ENCODE results near the gene QPCT.

GRCh38 chr2:37414470-37414949 lies 70.1 kb downstream of the QPCT start:
- TF ChIP-seq, protein P1, sequence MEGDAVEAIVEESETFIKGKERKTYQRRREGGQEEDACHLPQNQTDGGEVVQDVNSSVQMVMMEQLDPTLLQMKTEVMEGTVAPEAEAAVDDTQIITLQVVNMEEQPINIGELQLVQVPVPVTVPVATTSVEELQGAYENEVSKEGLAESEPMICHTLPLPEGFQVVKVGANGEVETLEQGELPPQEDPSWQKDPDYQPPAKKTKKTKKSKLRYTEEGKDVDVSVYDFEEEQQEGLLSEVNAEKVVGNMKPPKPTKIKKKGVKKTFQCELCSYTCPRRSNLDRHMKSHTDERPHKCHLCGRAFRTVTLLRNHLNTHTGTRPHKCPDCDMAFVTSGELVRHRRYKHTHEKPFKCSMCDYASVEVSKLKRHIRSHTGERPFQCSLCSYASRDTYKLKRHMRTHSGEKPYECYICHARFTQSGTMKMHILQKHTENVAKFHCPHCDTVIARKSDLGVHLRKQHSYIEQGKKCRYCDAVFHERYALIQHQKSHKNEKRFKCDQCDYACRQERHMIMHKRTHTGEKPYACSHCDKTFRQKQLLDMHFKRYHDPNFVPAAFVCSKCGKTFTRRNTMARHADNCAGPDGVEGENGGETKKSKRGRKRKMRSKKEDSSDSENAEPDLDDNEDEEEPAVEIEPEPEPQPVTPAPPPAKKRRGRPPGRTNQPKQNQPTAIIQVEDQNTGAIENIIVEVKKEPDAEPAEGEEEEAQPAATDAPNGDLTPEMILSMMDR (conservative IDR thresholded peaks at IDR 0.05; ENCODE audit: low read depth, low read length), result peak; percentile 84
- TF ChIP-seq EZH2 (IDR thresholded peaks at IDR 0.05; ENCODE audit: borderline replicate concordance, low read depth, low read length, poor library complexity, severe bottlenecking), result no peak

All from A673 (cell line).